HepG2 (cell line): Measurements from ENCODE around the gene PSMC1. TPM values are rescaled to one million over a fixed set of nuclear protein-coding genes. Genes with fewer than 3 reads are reported as not detected.

Source experiments
- ATAC-seq: fragments of 200-7000 bp; cut with Tn5 transposase; 3 replicates; pipeline ENCODE4 v1.9.1; 2020; ENCODE audit warnings: mild to moderate bottlenecking, moderate library complexity
- BruUV-seq: library from RNA; stranded (reverse); fragments of 400-500 nt; replicated peaks from 2 replicates; lab custom pipeline; 2021; lab: Mats Ljungman, UMichigan
- CTCF ChIA-PET: fragments of 300-600 bp; formaldehyde crosslinking; extraction: SDS; loops from one replicate; lab custom pipeline; 2021; ENCODE audit warnings: low total read pairs, inconsistent platforms, low intra/inter-chr PET ratio; lab: Yijun Ruan, JAX
- POLR2A ChIA-PET: fragments of 350-600 bp; sonication (Branson Sonifier 250); formaldehyde crosslinking; loops from one replicate; lab custom pipeline; 2020; ENCODE audit warnings: antibody characterized with exemption, inconsistent platforms; lab: Yijun Ruan, JAX
- DNase-seq: peaks from one replicate; pipeline ENCODE4 v3.0.0-alpha.2; 2015; ENCODE audit warnings: low spot score
- FAIRE-seq: peaks from 3 replicates; lab custom pipeline; 2011; peaks lifted over from hg19 to GRCh38; lab: Jason Lieb, UNC
- H2AFZ ChIP-seq: one replicate; pipeline ENCODE4 v1.6.1; 2011; ENCODE audit warnings: low read length, inconsistent platforms
- H3K27ac ChIP-seq: fragments of 300-600 bp; 3 replicates; pipeline ENCODE4 v1.8.0; 2011; ENCODE audit warnings: mixed run types, mild to moderate bottlenecking, mixed read lengths, low read length, inconsistent platforms; ENCODE audit not compliant: insufficient read depth; ENCODE audit errors: extremely low read length
- H3K27me3 ChIP-seq, 2 experiments: fragments of 200-600 bp in 1 of 2; 2 replicates in 1 of 2; 3 replicates in 1 of 2; pipeline versions ENCODE4 v1.6.0 to v1.8.0; 2011; ENCODE audit warnings: low read length in 2 of 2, mild to moderate bottlenecking in 2 of 2, moderate library complexity in 2 of 2, inconsistent platforms in 1 of 2; ENCODE audit not compliant: insufficient read depth in 2 of 2, control insufficient read depth in 1 of 2
- H3K36me3 ChIP-seq, 2 experiments: fragments of 200-600 bp in 1 of 2; replicated peaks in 1 of 2; 2 replicates in 1 of 2; 3 replicates in 1 of 2; pipeline versions ENCODE4 v1.5.1 to v1.8.0; 2011; ENCODE audit warnings: low read length in 2 of 2, inconsistent platforms in 1 of 2; ENCODE audit not compliant: insufficient read depth in 2 of 2, control insufficient read depth in 1 of 2
- H3K4me1 ChIP-seq: 2 replicates; pipeline ENCODE4 v1.5.1; 2012; ENCODE audit warnings: low read length, inconsistent platforms; ENCODE audit not compliant: insufficient read depth
- H3K4me2 ChIP-seq: 2 replicates; pipeline ENCODE4 v1.6.0; 2011; ENCODE audit warnings: low read depth, low read length, inconsistent platforms
- H3K4me3 ChIP-seq, 3 experiments: fragments of 200-600 bp in 1 of 3; sonication (generic), shearing (Covaris generic) in 1 of 3; replicated peaks in 1 of 3; 2 replicates each; pipeline ENCODE4 v1.5.1; 2011 to 2016; ENCODE audit warnings: low read length in 3 of 3, inconsistent platforms in 2 of 3, low read depth in 2 of 3, mild to moderate bottlenecking in 2 of 3, control low read depth in 1 of 3, mixed read lengths in 1 of 3; ENCODE audit not compliant: insufficient read depth in 1 of 3
- H3K79me2 ChIP-seq: one replicate; pipeline ENCODE4 v1.6.1; 2011; ENCODE audit warnings: low read length, inconsistent platforms; ENCODE audit not compliant: insufficient read depth
- H3K9ac ChIP-seq: 2 replicates; pipeline ENCODE4 v1.6.0; 2011; ENCODE audit warnings: mild to moderate bottlenecking, low read depth, low read length, inconsistent platforms; ENCODE audit not compliant: insufficient read depth
- H3K9me3 ChIP-seq: 2 replicates; pipeline ENCODE4 v1.5.1; 2012; ENCODE audit warnings: mild to moderate bottlenecking, low read length
- H4K20me1 ChIP-seq: 2 replicates; pipeline ENCODE4 v1.6.0; 2011; ENCODE audit warnings: inconsistent platforms, mild to moderate bottlenecking, low read length, moderate library complexity; ENCODE audit not compliant: insufficient read depth
- MLLT10 ChIP-seq: sonication (generic); formaldehyde crosslinking; IDR thresholded peaks from 2 replicates; pipeline ENCODE4 v1.4.0; 2020; ENCODE audit warnings: missing genetic modification reagents
- MTA3 ChIP-seq: sonication (generic); formaldehyde crosslinking; IDR thresholded peaks from 2 replicates; pipeline ENCODE4 v1.4.0; 2020; ENCODE audit warnings: missing genetic modification reagents
- NCOA5 ChIP-seq: sonication (generic); formaldehyde crosslinking; IDR thresholded peaks from 2 replicates; pipeline ENCODE4 v1.4.0; 2020; ENCODE audit warnings: missing genetic modification reagents
- NFRKB ChIP-seq: fragments of 450-650 bp; IDR thresholded peaks from 2 replicates; pipeline ENCODE4 v1.6.1; 2017
- RXRB ChIP-seq: IDR thresholded peaks from 2 replicates; pipeline ENCODE4 v1.6.1; 2016; ENCODE audit warnings: borderline replicate concordance, missing genetic modification reagents, missing compliant biosample characterization
- SMARCC2 ChIP-seq: fragments of 450-650 bp; IDR thresholded peaks from 2 replicates; pipeline ENCODE4 v1.6.1; 2017; ENCODE audit warnings: antibody characterized with exemption, mild to moderate bottlenecking
- TCF7L2 ChIP-seq: IDR thresholded peaks from 2 replicates; pipeline ENCODE4 v1.6.1; 2011; ENCODE audit warnings: mild to moderate bottlenecking, low read depth, low read length, moderate library complexity
- TP53 ChIP-seq: sonication (generic); formaldehyde crosslinking; conservative IDR thresholded peaks from 2 replicates; pipeline ENCODE4 v1.4.0; 2020; ENCODE audit warnings: missing genetic modification reagents
- ZNF12 ChIP-seq: sonication (generic); formaldehyde crosslinking; IDR thresholded peaks from 2 replicates; pipeline ENCODE4 v1.5.0; 2020; ENCODE audit warnings: missing genetic modification reagents
- ZNF138 ChIP-seq: sonication (generic); formaldehyde crosslinking; IDR thresholded peaks from 2 replicates; pipeline ENCODE4 v1.5.0; 2020; ENCODE audit warnings: mild to moderate bottlenecking, low read depth, missing genetic modification reagents
- ZNF350 ChIP-seq: sonication (generic); formaldehyde crosslinking; IDR thresholded peaks from 2 replicates; pipeline ENCODE4 v1.4.0; 2020; ENCODE audit warnings: mild to moderate bottlenecking, low read depth, missing genetic modification reagents, borderline replicate concordance
- ZNF382 ChIP-seq: sonication (generic); formaldehyde crosslinking; IDR thresholded peaks from 2 replicates; pipeline ENCODE4 v1.5.0; 2020; ENCODE audit warnings: missing genetic modification reagents, mild to moderate bottlenecking, borderline replicate concordance
- ZNF558 ChIP-seq: sonication (generic); formaldehyde crosslinking; IDR thresholded peaks from 2 replicates; pipeline ENCODE4 v1.9.0; 2022; ENCODE audit warnings: mild to moderate bottlenecking, missing genetic modification reagents, borderline replicate concordance
- ZNF775 ChIP-seq: sonication (generic); formaldehyde crosslinking; IDR thresholded peaks from 2 replicates; pipeline ENCODE4 v1.4.0; 2020; ENCODE audit warnings: missing genetic modification reagents, mild to moderate bottlenecking, moderate library complexity, borderline replicate concordance
- WGBS: methylation state at CpG from one replicate; pipeline ENCODE4 v1.1.6; 2017; ENCODE audit warnings: low lambda C conversion rate; 5-methylcytosine and 5-hydroxymethylcytosine counted together
- in situ Hi-C: cut with HindIII; loops from 2 replicates; pipeline ENCODE4 v1.10.0; 2017; ENCODE audit warnings: low pct_unique_long_range_greater_than_20kb; ENCODE audit not compliant: extremely low pct_ligation_motif_present
- intact Hi-C: fragments of 100-400 bp; cut with micrococcal nuclease; formaldehyde crosslinking; loops from one replicate; pipeline ENCODE4 v1.10.0; 2022; ENCODE audit not compliant: unreplicated experiment
- polyA plus RNA-seq, 8 experiments: library from polyadenylated mRNA; depleted of rRNA in 3 of 8; stranded (reverse) in 7 of 8; unstranded in 1 of 8; fragments of >200 nt; fragmentation: Illumina TruSeq in 4 of 8; extraction: Trizol in 4 of 8; gene quantifications; 2 replicates each; pipeline versions ENCODE4 v1.2.1 to v1.2.3, GENCODE V29; 2011 to 2016; ENCODE audit warnings: low read depth in 4 of 8, missing spikeins in 1 of 8, mixed read lengths in 1 of 8; ENCODE audit not compliant: insufficient read depth in 1 of 8
- total RNA-seq, 5 experiments: library from RNA; depleted of rRNA; stranded (reverse); fragments of >200 nt; fragmentation: Illumina TruSeq; extraction: Trizol; gene quantifications; 2 replicates each; pipeline ENCODE4 v1.2.3, GENCODE V29; 2016; ENCODE audit warnings: low read depth in 1 of 5
- TF ChIP-seq, protein P1 (sequence below): sonication (generic); formaldehyde crosslinking; IDR thresholded peaks from 2 replicates; pipeline ENCODE4 v1.4.0; 2020; ENCODE audit warnings: missing genetic modification reagents, borderline replicate concordance
- TF ChIP-seq, protein P2 (sequence below): sonication (generic); formaldehyde crosslinking; IDR thresholded peaks from 2 replicates; pipeline ENCODE4 v1.9.0; 2021; ENCODE audit warnings: missing genetic modification reagents, borderline replicate concordance
- TF ChIP-seq, protein P3 (sequence below): sonication (generic); formaldehyde crosslinking; IDR thresholded peaks from 2 replicates; pipeline ENCODE4 v1.8.1; 2023; ENCODE audit warnings: mild to moderate bottlenecking, inconsistent platforms, moderate library complexity, missing genetic modification reagents, borderline replicate concordance
- TF ChIP-seq, protein P4 (sequence below): sonication (generic); formaldehyde crosslinking; IDR thresholded peaks from 2 replicates; pipeline ENCODE4 v1.4.0; 2020; ENCODE audit warnings: missing genetic modification reagents

The PSMC1 gene
- total and polyA plus RNA-seq, 2 of the 13 experiments (the other 11 are each of a cell fraction or from before 2014, with no cell fraction given) = 48.6 to 167 TPM

DNA sequence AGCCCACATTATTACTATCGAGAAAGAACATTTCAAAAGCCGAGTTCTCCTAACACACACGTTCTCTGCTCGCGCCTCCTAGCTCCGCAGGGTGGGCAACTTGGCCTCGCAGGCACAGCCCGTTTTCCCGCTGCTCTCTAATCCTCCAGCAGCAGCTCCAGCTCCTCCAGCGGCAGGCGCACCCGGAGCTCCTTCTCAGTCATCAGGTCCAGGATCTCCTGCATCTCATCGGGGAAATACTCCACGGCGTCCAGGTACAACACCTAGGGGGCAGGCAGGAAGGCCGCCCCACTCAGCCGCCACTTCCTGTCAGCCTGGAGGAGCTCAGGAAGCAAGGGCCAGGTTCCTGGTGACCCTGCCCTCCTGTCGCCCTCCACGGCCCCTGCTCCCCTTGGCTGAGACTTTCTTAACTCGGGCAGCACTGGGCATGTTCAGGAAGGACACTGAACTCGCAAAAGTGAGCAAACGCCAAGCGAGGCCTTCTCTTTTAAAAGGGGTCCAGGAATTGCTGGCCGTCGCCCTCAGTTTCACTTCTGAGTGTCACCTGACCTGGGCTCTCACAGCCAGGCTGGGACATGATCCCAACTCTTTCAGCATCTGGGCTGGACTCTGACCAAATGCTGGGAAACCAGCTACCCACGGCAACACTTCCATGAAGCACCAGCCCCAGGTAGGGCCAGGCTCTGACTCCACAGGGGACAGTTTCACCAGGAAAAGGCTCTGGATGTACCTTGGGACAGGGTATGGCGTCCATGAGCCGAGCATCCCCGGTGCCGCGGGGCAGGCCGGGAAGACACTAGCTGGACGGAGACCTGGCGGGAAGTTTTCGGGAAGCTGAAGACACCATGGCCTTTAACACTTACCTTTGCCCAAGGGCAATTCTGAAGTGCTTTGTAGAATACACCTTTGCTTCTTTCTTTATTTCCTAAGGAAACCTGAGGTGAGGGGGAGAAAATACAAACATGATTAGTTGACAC, 22.1 kb downstream of the PSMC1 start:
- peaks cover 6 to 32% of the 10 kb centered on the region in 2 experiments; a peak in 4 of 5 replicates for H3K36me3 ChIP-seq
- H3K4me3 ChIP-seq = no peak overlapping the region
- DNase-seq = no peak
- intact Hi-C loops (no loop called here), in situ Hi-C loops (no loop called here)
- H3K4me1 ChIP-seq = no peaks in the 10 kb centered on the region
- no peaks in the 10 kb centered on the region for H3K9me3 ChIP-seq
- H3K4me2 ChIP-seq = no peak overlapping the region
- WGBS = 97% methylated on average over 34 of the region's 35 CpGs
- TF ChIP-seq ZNF350 (CRISPR knock-in tag) = no peak
- TF ChIP-seq, protein P1, sequence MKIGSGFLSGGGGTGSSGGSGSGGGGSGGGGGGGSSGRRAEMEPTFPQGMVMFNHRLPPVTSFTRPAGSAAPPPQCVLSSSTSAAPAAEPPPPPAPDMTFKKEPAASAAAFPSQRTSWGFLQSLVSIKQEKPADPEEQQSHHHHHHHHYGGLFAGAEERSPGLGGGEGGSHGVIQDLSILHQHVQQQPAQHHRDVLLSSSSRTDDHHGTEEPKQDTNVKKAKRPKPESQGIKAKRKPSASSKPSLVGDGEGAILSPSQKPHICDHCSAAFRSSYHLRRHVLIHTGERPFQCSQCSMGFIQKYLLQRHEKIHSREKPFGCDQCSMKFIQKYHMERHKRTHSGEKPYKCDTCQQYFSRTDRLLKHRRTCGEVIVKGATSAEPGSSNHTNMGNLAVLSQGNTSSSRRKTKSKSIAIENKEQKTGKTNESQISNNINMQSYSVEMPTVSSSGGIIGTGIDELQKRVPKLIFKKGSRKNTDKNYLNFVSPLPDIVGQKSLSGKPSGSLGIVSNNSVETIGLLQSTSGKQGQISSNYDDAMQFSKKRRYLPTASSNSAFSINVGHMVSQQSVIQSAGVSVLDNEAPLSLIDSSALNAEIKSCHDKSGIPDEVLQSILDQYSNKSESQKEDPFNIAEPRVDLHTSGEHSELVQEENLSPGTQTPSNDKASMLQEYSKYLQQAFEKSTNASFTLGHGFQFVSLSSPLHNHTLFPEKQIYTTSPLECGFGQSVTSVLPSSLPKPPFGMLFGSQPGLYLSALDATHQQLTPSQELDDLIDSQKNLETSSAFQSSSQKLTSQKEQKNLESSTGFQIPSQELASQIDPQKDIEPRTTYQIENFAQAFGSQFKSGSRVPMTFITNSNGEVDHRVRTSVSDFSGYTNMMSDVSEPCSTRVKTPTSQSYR (CRISPR knock-in tag) = no peak
- TF ChIP-seq, protein P2, sequence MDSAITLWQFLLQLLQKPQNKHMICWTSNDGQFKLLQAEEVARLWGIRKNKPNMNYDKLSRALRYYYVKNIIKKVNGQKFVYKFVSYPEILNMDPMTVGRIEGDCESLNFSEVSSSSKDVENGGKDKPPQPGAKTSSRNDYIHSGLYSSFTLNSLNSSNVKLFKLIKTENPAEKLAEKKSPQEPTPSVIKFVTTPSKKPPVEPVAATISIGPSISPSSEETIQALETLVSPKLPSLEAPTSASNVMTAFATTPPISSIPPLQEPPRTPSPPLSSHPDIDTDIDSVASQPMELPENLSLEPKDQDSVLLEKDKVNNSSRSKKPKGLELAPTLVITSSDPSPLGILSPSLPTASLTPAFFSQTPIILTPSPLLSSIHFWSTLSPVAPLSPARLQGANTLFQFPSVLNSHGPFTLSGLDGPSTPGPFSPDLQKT = no peak
- no peak for TF ChIP-seq ZNF138 (CRISPR knock-in tag)
- no peak for TF ChIP-seq SMARCC2
- TF ChIP-seq MTA3 = no peak
- TF ChIP-seq TP53 (CRISPR knock-in tag) = no peak
- TF ChIP-seq ZNF12 (CRISPR knock-in tag) = no peak
- TF ChIP-seq ZNF558 (CRISPR knock-in tag) = no peak
- no peak for TF ChIP-seq RXRB
- no peak for TF ChIP-seq NFRKB
- no peak for TF ChIP-seq MLLT10 (CRISPR knock-in tag)
- TF ChIP-seq TCF7L2 = no peak
- no peak for TF ChIP-seq ZNF775 (CRISPR knock-in tag)
- no peak for TF ChIP-seq NCOA5 (CRISPR knock-in tag)
- TF ChIP-seq, protein P3, sequence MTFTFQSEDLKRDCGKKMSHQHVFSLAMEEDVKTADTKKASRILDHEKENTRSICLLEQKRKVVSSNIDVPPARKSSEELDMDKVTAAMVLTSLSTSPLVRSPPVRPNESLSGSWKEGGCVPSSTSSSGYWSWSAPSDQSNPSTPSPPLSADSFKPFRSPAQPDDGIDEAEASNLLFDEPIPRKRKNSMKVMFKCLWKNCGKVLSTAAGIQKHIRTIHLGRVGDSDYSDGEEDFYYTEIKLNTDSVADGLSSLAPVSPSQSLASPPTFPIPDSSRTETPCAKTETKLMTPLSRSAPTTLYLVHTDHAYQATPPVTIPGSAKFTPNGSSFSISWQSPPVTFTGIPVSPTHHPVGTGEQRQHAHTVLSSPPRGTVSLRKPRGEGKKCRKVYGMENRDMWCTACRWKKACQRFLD (CRISPR knock-in tag) = no peak
- TF ChIP-seq, protein P4, sequence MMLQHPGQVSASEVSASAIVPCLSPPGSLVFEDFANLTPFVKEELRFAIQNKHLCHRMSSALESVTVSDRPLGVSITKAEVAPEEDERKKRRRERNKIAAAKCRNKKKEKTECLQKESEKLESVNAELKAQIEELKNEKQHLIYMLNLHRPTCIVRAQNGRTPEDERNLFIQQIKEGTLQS (CRISPR knock-in tag) = no peak
- TF ChIP-seq ZNF382 = no peak
- H2AFZ ChIP-seq = no peak overlapping the region
- H3K27ac ChIP-seq = no peak overlapping the region
- no peak for FAIRE-seq
- no peaks in the 10 kb centered on the region for H3K79me2 ChIP-seq
- no TSS peak for BruUV-seq
- POLR2A ChIA-PET = no interaction called here
- no peaks in the 10 kb centered on the region for H3K27me3 ChIP-seq
- no peaks in the 10 kb centered on the region for H4K20me1 ChIP-seq
- H3K9ac ChIP-seq = no peak overlapping the region
- ATAC-seq = no peak
- CTCF ChIA-PET = no interaction called here
